Stomach smooth muscle (tissue), 2 donors: ENCODE data around the gene SLCO4A1.
A peak's percentile ranks its signal among the peaks of the same experiment; 100 is the strongest.

Source experiments
- H3K27ac ChIP-seq: one replicate; pipeline ENCODE4 v1.7.0; 2013; ENCODE audit warnings: mild to moderate bottlenecking, low read length, inconsistent platforms
- H3K27me3 ChIP-seq, 2 donors: one replicate each; pipeline ENCODE4 v1.7.0; 2013; ENCODE audit warnings: low read length in 2 of 2; ENCODE audit not compliant: insufficient read depth in 2 of 2, control insufficient read depth in 1 of 2
- H3K36me3 ChIP-seq, 2 donors: one replicate each; pipeline ENCODE4 v1.7.0; 2013; ENCODE audit warnings: low read length in 2 of 2; ENCODE audit not compliant: control insufficient read depth in 2 of 2, insufficient read depth in 2 of 2
- H3K4me1 ChIP-seq: one replicate; pipeline ENCODE4 v1.7.0; 2013; ENCODE audit warnings: low read length; ENCODE audit not compliant: control insufficient read depth, insufficient read depth
- H3K4me3 ChIP-seq, 2 donors: one replicate each; pipeline ENCODE4 v1.7.0; 2013; ENCODE audit warnings: low read length in 2 of 2
- H3K9ac ChIP-seq, 2 donors: one replicate each; pipeline ENCODE4 v1.7.0; 2013; ENCODE audit warnings: low read length in 2 of 2, mild to moderate bottlenecking in 1 of 2
- H3K9me3 ChIP-seq, 2 donors: one replicate each; pipeline ENCODE4 v1.7.0; 2013; ENCODE audit warnings: low read length in 2 of 2; ENCODE audit not compliant: control insufficient read depth in 2 of 2
- donor health status: healthy.
- donor health status: Pancreatic carcinoma.

The SLCO4A1 gene

DNA sequence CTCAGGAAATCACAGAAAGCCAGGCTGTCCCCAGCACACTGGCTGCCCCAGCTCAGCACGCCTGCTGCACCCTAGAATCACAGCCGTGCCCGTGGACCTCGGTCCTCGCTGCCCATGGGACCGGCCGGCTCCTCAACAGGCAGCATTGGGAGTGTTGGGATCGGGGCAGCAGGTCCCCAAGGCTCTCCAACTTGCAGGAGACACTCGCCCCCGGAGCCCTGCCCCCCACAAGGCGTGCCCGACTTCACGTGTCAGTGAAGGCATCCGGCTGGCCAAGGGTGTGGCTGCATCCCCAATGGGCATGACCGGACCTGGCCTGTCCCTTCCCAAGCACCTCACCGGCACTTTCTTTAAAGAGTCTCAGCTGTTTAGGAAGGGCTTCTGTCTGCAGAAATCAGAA, 63.3 kb downstream of the SLCO4A1 start:
- H3K27ac ChIP-seq, result no peak overlapping the region
- H3K27me3 ChIP-seq, result peaks cover 18 to 28% of the 10 kb centered on the region in 2 donors
- no peaks in the 10 kb centered on the region for H3K9me3 ChIP-seq
- no peak overlapping the region for H3K4me3 ChIP-seq
- no peaks in the 10 kb centered on the region for H3K36me3 ChIP-seq
- H3K4me1 ChIP-seq, result peaks cover 24% of the 10 kb centered on the region
- H3K9ac ChIP-seq, result no peak overlapping the region

DNA sequence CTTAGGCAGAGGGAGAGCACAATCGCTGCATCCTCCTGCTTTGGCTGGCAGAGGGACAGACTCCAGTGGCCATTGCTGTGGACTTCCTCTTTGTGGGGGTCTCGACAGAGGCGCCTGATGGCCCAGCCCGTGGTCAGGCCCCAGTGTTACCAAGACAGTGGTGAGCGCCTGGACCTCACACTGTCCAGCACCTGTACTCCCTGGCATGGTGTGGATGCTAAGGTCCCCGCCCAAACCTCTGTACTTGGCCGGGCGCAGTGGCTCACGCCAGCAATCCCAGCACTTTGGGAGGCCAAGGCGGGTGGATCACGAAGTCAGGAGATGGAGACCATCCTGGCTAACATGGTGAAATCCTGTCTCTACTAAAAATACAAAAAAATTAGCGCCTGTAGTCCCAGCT, 64.0 kb downstream of the SLCO4A1 start:
- no peak overlapping the region for H3K4me3 ChIP-seq
- H3K36me3 ChIP-seq, result no peaks in the 10 kb centered on the region
- no peak overlapping the region for H3K27ac ChIP-seq
- no peaks in the 10 kb centered on the region for H3K9me3 ChIP-seq
- H3K9ac ChIP-seq, result no peak overlapping the region
- H3K4me1 ChIP-seq, result peaks cover 24% of the 10 kb centered on the region
- peaks cover 24 to 35% of the 10 kb centered on the region in 2 donors for H3K27me3 ChIP-seq

DNA sequence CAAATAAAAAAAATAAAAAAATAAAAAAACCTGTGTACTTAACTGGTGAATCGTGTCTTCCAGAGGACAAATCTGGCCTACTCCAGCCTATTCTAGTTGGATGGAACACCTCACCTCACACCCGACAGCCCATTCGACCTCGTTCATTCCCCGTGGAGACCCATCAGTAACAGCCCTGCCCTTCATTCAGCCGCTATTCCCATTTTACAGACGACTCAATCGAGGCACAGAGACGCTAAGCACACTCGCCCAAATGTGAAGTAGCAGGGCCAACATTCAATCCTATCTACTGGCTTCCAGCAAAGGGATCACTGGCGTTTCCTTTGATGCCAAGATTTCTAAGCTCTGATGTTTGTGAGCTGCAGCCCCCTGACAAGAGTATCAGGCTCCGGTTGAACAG, 64.6 kb downstream of the SLCO4A1 start:
- H3K36me3 ChIP-seq, result no peaks in the 10 kb centered on the region
- peaks cover 24 to 35% of the 10 kb centered on the region in 2 donors for H3K27me3 ChIP-seq
- no peak overlapping the region for H3K9ac ChIP-seq
- H3K4me3 ChIP-seq, result no peak overlapping the region
- no peaks in the 10 kb centered on the region for H3K9me3 ChIP-seq
- H3K27ac ChIP-seq, result no peak overlapping the region
- H3K4me1 ChIP-seq, result peaks cover 28% of the 10 kb centered on the region

DNA sequence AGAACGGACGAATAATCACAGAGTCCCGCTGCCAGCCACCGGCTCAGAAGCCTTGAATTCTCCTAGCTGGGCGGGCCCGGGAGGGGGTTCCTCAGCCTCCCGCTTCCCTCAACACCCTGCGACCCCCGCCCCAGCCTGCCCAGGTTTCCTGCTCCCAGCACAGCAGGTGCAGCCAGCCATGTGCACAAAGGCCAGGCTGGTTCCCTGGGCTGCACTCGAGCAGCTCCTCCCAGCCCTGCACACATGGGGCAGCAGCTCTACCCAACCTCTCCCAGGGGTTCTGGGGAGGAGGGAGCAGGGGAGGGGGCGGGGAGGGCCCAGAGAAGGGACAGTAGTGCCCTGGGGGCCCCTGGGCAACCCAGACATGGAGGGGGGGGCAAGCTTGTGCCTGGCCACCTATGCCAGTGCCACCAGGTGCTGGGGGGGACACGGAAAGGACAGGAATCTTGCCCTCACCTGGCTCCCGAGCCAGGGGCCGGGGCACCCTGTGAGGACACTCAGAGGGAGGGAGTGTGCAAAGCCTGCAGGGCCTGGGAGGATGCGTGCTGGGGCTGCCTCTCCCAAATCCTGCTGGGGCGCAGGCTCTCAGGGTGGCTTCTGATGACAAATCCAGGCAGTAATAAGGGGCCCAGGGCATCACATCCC, 65.1 kb downstream of the SLCO4A1 start:
- no peaks in the 10 kb centered on the region for H3K9me3 ChIP-seq
- no peak overlapping the region for H3K27ac ChIP-seq
- no peaks in the 10 kb centered on the region for H3K36me3 ChIP-seq
- H3K4me1 ChIP-seq, result peaks cover 33% of the 10 kb centered on the region
- H3K4me3 ChIP-seq, result no peak overlapping the region
- no peak overlapping the region for H3K9ac ChIP-seq
- peaks cover 26 to 35% of the 10 kb centered on the region in 2 donors for H3K27me3 ChIP-seq

DNA sequence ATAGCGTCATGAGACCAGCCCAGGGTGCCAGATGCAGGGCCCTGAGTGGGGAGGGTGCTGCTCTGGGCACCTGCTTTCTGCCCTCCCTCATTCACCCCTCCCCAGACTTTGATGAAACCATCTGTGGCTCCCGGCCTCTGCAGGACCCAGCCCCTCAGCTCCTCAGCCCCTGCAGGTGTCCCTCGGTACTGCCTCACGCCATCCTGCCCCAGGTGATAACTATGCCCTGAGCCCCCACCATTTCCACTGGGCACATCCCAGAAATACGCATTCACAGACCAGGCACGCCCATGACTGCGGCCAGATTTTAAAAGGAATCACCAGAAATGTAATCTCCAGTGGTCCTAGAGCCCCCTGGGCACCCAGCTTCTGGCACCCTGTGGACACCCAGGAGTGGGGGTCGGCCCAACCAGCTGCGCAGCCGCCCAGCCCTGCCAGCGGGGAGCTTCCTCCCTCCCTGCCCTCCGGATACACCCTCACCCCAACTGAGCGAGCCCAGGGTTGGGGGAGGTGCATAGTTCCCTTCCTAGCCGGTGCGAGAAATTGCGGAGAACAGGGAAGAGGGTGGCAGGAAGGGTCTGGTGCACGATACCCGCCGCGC, 65.7 kb downstream of the SLCO4A1 start:
- Histone ChIP-seq H3K9ac (no peak overlapping the region), H3K27ac (no peak overlapping the region), H3K9me3 (no peaks in the 10 kb centered on the region), H3K27me3 (peaks cover 28 to 35% of the 10 kb centered on the region in 2 donors), H3K4me1 (peaks cover 40% of the 10 kb centered on the region), H3K4me3 (no peak overlapping the region), H3K36me3 (no peaks in the 10 kb centered on the region)

DNA sequence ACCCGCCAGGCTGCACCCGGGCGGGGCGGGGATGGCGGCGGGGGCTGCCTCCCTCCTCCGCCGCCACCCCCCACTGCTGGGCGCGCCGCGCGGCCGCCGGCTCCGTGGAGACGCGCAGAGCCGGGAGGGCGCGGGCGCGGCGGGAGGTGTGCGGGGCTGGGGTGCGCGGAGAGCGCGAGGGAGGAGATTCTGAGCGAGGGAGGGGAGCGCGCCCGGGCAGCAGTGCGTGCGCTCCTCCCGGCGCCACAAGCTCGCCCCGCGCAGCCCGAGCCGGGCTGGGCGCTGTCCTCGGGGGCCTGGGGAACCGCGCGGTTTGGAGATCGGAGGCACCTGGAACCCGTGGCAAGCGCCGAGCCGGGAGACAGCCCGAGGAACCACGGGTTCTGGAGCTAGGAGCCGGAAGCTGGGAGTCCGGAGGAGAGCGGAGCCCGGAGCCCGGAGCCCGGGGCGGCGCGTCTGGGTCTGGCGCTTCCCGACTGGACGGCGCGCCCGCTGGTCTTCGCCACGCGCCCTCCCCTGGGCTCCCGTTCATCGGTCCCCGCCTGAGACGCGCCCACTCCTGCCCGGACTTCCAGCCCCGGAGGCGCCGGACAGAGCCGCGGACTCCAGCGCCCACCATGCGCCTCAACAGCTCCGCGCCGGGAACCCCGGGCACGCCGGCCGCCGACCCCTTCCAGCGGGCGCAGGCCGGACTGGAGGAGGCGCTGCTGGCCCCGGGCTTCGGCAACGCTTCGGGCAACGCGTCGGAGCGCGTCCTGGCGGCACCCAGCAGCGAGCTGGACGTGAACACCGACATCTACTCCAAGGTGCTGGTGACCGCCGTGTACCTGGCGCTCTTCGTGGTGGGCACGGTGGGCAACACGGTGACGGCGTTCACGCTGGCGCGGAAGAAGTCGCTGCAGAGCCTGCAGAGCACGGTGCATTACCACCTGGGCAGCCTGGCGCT, 66.6 kb downstream of the SLCO4A1 start, which contains the start of gene NTSR1:
Gene NTSR1, plus strand, starts transcription at position 246 of the 946 bp plus-strand sequence. Its CDS starts 372 bp downstream, at position 618.
- H3K9me3 ChIP-seq, result no peaks in the 10 kb centered on the region
- H3K9ac ChIP-seq, result no peak within 1 kb of the TSS
- peaks cover 45% of the 10 kb centered on the region for H3K4me1 ChIP-seq
- no peak within 1 kb of the TSS for H3K27ac ChIP-seq
- H3K27me3 ChIP-seq, result peaks cover 27 to 35% of the 10 kb centered on the region in 2 donors
- no peaks in the 10 kb centered on the region for H3K36me3 ChIP-seq
- H3K4me3 ChIP-seq, result no peak within 1 kb of the TSS

DNA sequence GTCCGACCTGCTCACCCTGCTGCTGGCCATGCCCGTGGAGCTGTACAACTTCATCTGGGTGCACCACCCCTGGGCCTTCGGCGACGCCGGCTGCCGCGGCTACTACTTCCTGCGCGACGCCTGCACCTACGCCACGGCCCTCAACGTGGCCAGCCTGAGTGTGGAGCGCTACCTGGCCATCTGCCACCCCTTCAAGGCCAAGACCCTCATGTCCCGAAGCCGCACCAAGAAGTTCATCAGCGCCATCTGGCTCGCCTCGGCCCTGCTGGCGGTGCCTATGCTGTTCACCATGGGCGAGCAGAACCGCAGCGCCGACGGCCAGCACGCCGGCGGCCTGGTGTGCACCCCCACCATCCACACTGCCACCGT, 67.2 kb downstream of the SLCO4A1 start:
- H3K27me3 ChIP-seq, result peaks cover 27 to 35% of the 10 kb centered on the region in 2 donors
- H3K27ac ChIP-seq, result no peak overlapping the region
- H3K36me3 ChIP-seq, result no peaks in the 10 kb centered on the region
- no peak overlapping the region for H3K9ac ChIP-seq
- H3K4me1 ChIP-seq, result peaks cover 42% of the 10 kb centered on the region
- H3K9me3 ChIP-seq, result no peaks in the 10 kb centered on the region
- H3K4me3 ChIP-seq, result no peak overlapping the region

DNA sequence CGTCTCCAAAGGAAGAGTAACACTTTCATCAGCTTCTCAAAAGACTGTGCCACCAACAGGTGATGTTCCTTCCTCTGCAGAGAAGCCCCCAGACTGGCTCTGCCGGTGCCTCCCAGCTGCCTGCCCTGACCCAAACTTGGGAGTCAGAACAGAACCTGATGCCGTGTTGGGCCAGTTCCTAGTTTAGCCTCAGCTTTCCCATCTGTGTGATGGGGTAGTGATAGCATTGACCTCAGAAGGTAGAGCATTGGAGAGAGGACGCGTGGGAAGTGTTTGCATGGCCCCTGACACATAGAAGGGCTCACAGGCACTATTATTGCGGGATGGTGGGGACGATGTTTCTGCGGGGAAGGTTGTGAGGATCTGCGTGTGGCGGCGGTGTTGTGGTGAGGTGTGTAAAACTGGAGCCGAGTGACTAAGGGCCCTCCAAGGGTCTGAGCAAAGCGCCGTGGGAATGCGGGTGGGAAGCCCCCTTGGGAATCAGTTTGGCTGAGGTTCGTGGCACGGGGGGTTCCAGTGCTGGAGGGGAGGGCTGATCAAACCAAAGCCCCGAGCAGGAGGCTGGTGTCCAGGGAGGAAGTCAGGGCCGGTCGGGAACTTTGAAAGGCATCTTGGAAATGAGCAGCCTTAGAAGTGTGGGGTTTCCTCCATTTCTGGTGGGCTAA, 68.0 kb downstream of the SLCO4A1 start:
- Histone ChIP-seq H3K9ac (no peak overlapping the region), H3K9me3 (no peaks in the 10 kb centered on the region), H3K27ac (no peak overlapping the region), H3K4me1 (peaks cover 37% of the 10 kb centered on the region), H3K27me3 (peaks cover 27 to 35% of the 10 kb centered on the region in 2 donors), H3K4me3 (no peak overlapping the region), H3K36me3 (no peaks in the 10 kb centered on the region)

DNA sequence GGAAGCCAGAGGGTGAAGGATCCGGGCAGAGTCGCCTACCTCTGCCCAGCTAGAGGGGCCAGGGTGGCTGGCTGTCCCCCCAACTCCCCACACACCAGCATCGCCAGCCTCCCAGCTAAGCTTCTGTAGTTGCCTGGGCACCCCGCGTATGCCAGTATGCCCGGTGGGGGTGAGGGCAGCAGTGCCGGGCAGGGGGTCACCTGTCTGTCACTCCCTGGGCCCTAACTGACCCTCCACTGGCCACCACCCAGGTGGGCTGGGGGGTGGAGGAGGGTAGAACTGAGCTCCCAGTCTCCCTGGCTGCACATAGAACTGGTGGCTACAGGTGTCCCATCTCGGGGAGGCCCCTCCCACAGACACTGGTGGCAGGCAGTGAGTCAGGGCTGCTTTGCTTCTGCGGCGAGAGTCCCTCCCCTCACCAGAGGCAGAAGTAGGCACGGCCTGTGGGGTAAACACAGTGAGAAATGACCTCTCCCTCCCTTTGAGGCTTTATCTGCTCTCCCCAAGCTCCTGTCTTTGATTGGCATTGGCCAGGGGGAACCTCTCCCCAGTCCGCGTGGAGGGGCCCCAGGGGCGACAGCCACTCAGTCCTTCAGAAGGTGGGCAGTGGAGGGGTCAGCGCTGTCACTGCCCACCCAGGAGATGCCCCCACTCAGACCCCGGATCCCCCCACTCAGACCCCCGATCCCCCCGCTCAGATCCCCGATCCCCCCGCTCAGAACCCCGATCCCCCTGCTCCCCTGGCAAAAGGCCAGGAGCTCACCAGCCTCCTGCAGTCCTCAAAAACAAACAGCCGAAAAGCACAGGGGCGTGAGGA, 68.8 kb downstream of the SLCO4A1 start:
- no peak overlapping the region for H3K9ac ChIP-seq
- peaks cover 41% of the 10 kb centered on the region for H3K4me1 ChIP-seq
- H3K27me3 ChIP-seq, result peaks cover 27 to 35% of the 10 kb centered on the region in 2 donors
- H3K9me3 ChIP-seq, result no peaks in the 10 kb centered on the region
- peak overlapping the region; percentile 22 to 47 for H3K4me3 ChIP-seq
- H3K27ac ChIP-seq, result no peak overlapping the region
- no peaks in the 10 kb centered on the region for H3K36me3 ChIP-seq

DNA sequence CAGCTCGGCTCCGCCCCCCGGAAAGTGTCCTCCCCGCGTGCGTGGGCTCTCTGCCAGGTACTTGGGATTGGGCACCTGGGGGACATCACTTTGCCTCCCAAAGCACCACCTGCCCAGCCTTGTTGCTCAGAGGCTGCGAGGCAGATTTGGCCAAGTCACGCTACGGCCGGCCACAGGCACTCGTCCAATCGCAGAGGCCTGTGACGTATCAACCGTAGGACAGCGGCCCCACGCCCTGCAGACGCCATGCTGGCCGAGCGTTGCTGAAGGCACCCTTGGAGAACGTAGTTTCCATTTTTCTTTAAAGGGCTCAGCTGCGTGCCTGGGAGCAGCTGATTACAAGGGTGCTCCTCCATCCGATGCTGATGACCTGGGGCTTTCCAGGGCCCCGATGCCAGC, 69.4 kb downstream of the SLCO4A1 start:
- Histone ChIP-seq H3K4me3 (peak overlapping the region; percentile 22 to 47), H3K4me1 (peaks cover 46% of the 10 kb centered on the region), H3K9ac (no peak overlapping the region), H3K9me3 (no peaks in the 10 kb centered on the region), H3K27ac (no peak overlapping the region), H3K27me3 (peaks cover 27 to 35% of the 10 kb centered on the region in 2 donors), H3K36me3 (no peaks in the 10 kb centered on the region)
